H1 (cell line): ENCODE data around the gene GJD4. TPM values are rescaled to one million over a fixed set of nuclear protein-coding genes. Genes with fewer than 3 reads are reported as not detected.

Experiments used
- CTCF ChIA-PET: fragments of 300-600 bp; sonication (Branson Sonifier 250); formaldehyde crosslinking; loops from one replicate; lab custom pipeline; 2021; ENCODE audit not compliant: partially characterized antibody; lab: Charles Lee
- POLR2A ChIA-PET: fragments of 300-600 bp; sonication (Branson Sonifier 250); formaldehyde crosslinking; loops from one replicate; lab custom pipeline; 2021; ENCODE audit warnings: inconsistent platforms; ENCODE audit not compliant: partially characterized antibody; lab: Charles Lee
- DNase-seq, 2 experiments: peaks; one replicate each; pipeline versions ENCODE4 v3.0.0 to v3.0.0-alpha.2; 2010 to 2022; ENCODE audit warnings: low spot score in 2 of 2, low read depth in 1 of 2, mixed read lengths in 1 of 2
- FAIRE-seq: peaks from 2 replicates; lab custom pipeline; 2011; peaks lifted over from hg19 to GRCh38; lab: Jason Lieb, UNC
- H2AFZ ChIP-seq: 2 replicates; pipeline ENCODE4 v1.8.1; 2012; ENCODE audit warnings: low read length, inconsistent platforms
- H2AK5ac ChIP-seq: 2 replicates; pipeline ENCODE4 v1.6.1; 2013; ENCODE audit warnings: low read depth, low read length
- H2BK120ac ChIP-seq: replicated peaks from 2 replicates; pipeline ENCODE3; 2013; ENCODE audit warnings: low read depth, low read length, inconsistent platforms
- H2BK12ac ChIP-seq: 2 replicates; pipeline ENCODE4 v1.6.1; 2013; ENCODE audit warnings: low read depth, low read length
- H2BK15ac ChIP-seq: 2 replicates; pipeline ENCODE4 v1.6.1; 2013; ENCODE audit warnings: low read length
- H2BK20ac ChIP-seq: 2 replicates; pipeline ENCODE4 v1.6.1; 2013; ENCODE audit warnings: low read length
- H2BK5ac ChIP-seq: 2 replicates; pipeline ENCODE4 v1.6.1; 2013; ENCODE audit warnings: low read depth, low read length
- H3K14ac ChIP-seq: 2 replicates; pipeline ENCODE4 v1.6.1; 2013; ENCODE audit warnings: inconsistent platforms; ENCODE audit not compliant: insufficient read length
- H3K18ac ChIP-seq: 2 replicates; pipeline ENCODE4 v1.6.1; 2013; ENCODE audit warnings: low read length; ENCODE audit errors: extremely low read depth
- H3K23ac ChIP-seq: 2 replicates; pipeline ENCODE4 v1.6.1; 2013; ENCODE audit warnings: inconsistent platforms; ENCODE audit not compliant: insufficient read length
- H3K23me2 ChIP-seq: 2 replicates; pipeline ENCODE4 v1.6.1; 2013; ENCODE audit warnings: low read depth, low read length
- H3K27ac ChIP-seq: 2 replicates; pipeline ENCODE4 v1.6.1; 2011; ENCODE audit warnings: low read depth, low read length, inconsistent platforms
- H3K27me3 ChIP-seq, 4 experiments: replicated peaks in 1 of 4; 1 replicate in 1 of 4; 2 replicates in 3 of 4; pipeline versions ENCODE4 v1.6.1 to v1.8.1; 2011 to 2013; ENCODE audit warnings: low read length in 3 of 4, mild to moderate bottlenecking in 3 of 4, inconsistent platforms in 2 of 4, mixed read lengths in 2 of 4, moderate library complexity in 1 of 4; ENCODE audit not compliant: control insufficient read depth in 3 of 4, insufficient read depth in 3 of 4; ENCODE audit errors: extremely low read depth in 1 of 4
- H3K36me3 ChIP-seq, 4 experiments: 2 replicates each; pipeline versions ENCODE4 v1.6.1 to v1.8.1; 2011 to 2013; ENCODE audit warnings: mild to moderate bottlenecking in 4 of 4, low read length in 3 of 4, moderate library complexity in 2 of 4, control low read depth in 1 of 4, inconsistent platforms in 1 of 4; ENCODE audit not compliant: insufficient read depth in 4 of 4, control insufficient read depth in 2 of 4
- H3K4ac ChIP-seq: replicated peaks from 2 replicates; pipeline ENCODE3; 2013; ENCODE audit warnings: low read length, low read depth, mixed read lengths, inconsistent platforms; ENCODE audit not compliant: insufficient read length
- H3K4me1 ChIP-seq, 4 experiments: replicated peaks in 1 of 4; 1 replicate in 1 of 4; 2 replicates in 3 of 4; pipeline versions ENCODE4 v1.6.1 to v1.8.1; 2011 to 2013; ENCODE audit warnings: low read length in 3 of 4, inconsistent platforms in 2 of 4, mixed read lengths in 1 of 4; ENCODE audit not compliant: insufficient read depth in 4 of 4, control insufficient read depth in 3 of 4
- H3K4me2 ChIP-seq, 2 experiments: 2 replicates each; pipeline versions ENCODE4 v1.6.1 to v1.8.1; 2011 to 2013; ENCODE audit warnings: low read depth in 2 of 2, low read length in 2 of 2, control low read depth in 1 of 2, inconsistent platforms in 1 of 2, mild to moderate bottlenecking in 1 of 2; ENCODE audit not compliant: insufficient read depth in 1 of 2
- H3K4me3 ChIP-seq, 4 experiments: fragments of 200-600, 300-600 bp in 1 of 4; sonication (generic), shearing (Covaris generic), sonication (Bioruptor Twin) in 1 of 4; 2 replicates each; pipeline versions ENCODE4 v1.5.1 to v1.8.1; 2011 to 2016; ENCODE audit warnings: low read length in 4 of 4, low read depth in 3 of 4, control low read depth in 2 of 4, inconsistent platforms in 2 of 4, mild to moderate bottlenecking in 2 of 4, mixed read lengths in 1 of 4, moderate library complexity in 1 of 4; ENCODE audit not compliant: insufficient read depth in 2 of 4; ENCODE audit errors: extremely low read depth in 1 of 4
- H3K56ac ChIP-seq: replicated peaks from 2 replicates; pipeline ENCODE3; 2013; ENCODE audit warnings: low read depth, mild to moderate bottlenecking, mixed read lengths, low read length, inconsistent platforms; ENCODE audit not compliant: insufficient read length
- H3K79me1 ChIP-seq: 2 replicates; pipeline ENCODE4 v1.6.1; 2013; ENCODE audit warnings: low read depth, low read length, control low read depth
- H3K79me2 ChIP-seq, 2 experiments: 2 replicates each; pipeline versions ENCODE4 v1.6.1 to v1.8.1; 2012 to 2013; ENCODE audit warnings: low read length in 2 of 2, mild to moderate bottlenecking in 2 of 2, inconsistent platforms in 1 of 2; ENCODE audit not compliant: insufficient read depth in 2 of 2, control insufficient read depth in 1 of 2
- H3K9ac ChIP-seq, 4 experiments: replicated peaks in 1 of 4; 1 replicate in 1 of 4; 2 replicates in 3 of 4; pipeline versions ENCODE4 v1.6.1 to v1.8.1; 2011 to 2013; ENCODE audit warnings: low read depth in 3 of 4, low read length in 3 of 4, control low read depth in 2 of 4, mild to moderate bottlenecking in 2 of 4, moderate library complexity in 2 of 4, inconsistent platforms in 1 of 4; ENCODE audit errors: extremely low read depth in 1 of 4
- H3K9me3 ChIP-seq, 2 experiments: 2 replicates each; pipeline versions ENCODE4 v1.6.1 to v1.8.1; 2012 to 2013; ENCODE audit warnings: mild to moderate bottlenecking in 2 of 2, moderate library complexity in 2 of 2, control low read depth in 1 of 2, inconsistent platforms in 1 of 2, low read depth in 1 of 2, low read length in 1 of 2, mixed read lengths in 1 of 2; ENCODE audit not compliant: insufficient read depth in 2 of 2
- H4K20me1 ChIP-seq, 2 experiments: replicated peaks in 1 of 2; 2 replicates each; pipeline versions ENCODE3 to v1.8.1; 2011 to 2013; ENCODE audit warnings: inconsistent platforms in 2 of 2, low read length in 2 of 2, mild to moderate bottlenecking in 1 of 2; ENCODE audit not compliant: insufficient read depth in 2 of 2, control insufficient read depth in 1 of 2
- H4K5ac ChIP-seq: 2 replicates; pipeline ENCODE4 v1.6.1; 2013; ENCODE audit warnings: low read length, low read depth, mixed read lengths, inconsistent platforms; ENCODE audit not compliant: insufficient read length
- H4K8ac ChIP-seq: 2 replicates; pipeline ENCODE4 v1.8.0; 2013; ENCODE audit warnings: mild to moderate bottlenecking, moderate library complexity, low read length, inconsistent platforms; ENCODE audit not compliant: insufficient read depth; ENCODE audit errors: extremely low read depth
- H4K91ac ChIP-seq: replicated peaks from 2 replicates; pipeline ENCODE3; 2013; ENCODE audit warnings: low read length, mixed read lengths, inconsistent platforms; ENCODE audit not compliant: insufficient read length
- CREB1 ChIP-seq: IDR thresholded peaks from 2 replicates; pipeline ENCODE4 v1.6.1; 2012; ENCODE audit warnings: inconsistent platforms
- JUN ChIP-seq: IDR thresholded peaks from 2 replicates; pipeline ENCODE4 v1.6.1; 2011; ENCODE audit warnings: low read depth, mild to moderate bottlenecking, improper control_type of control experiment, low read length
- MAX ChIP-seq: IDR thresholded peaks from 2 replicates; pipeline ENCODE4 v1.6.1; 2012; ENCODE audit warnings: inconsistent platforms
- RFX5 ChIP-seq: IDR thresholded peaks from 2 replicates; pipeline ENCODE4 v1.6.1; 2011; ENCODE audit warnings: low read depth, low read length, improper control_type of control experiment, borderline replicate concordance
- SIN3A ChIP-seq, 2 experiments: IDR thresholded peaks in 1 of 2; conservative IDR thresholded peaks in 1 of 2; 2 replicates each; pipeline ENCODE4 v1.6.1; 2011 to 2012; ENCODE audit warnings: low read length in 2 of 2, improper control_type of control experiment in 1 of 2, low read depth in 1 of 2, mild to moderate bottlenecking in 1 of 2
- WGBS, 2 experiments: shearing (Covaris generic) in 1 of 2; methylation state at CpG; one replicate each; pipeline versions ENCODE4 v1.1.6 to v1.1.7; 2013 to 2015; ENCODE audit warnings: low lambda C conversion rate in 2 of 2, mixed read lengths in 2 of 2, inconsistent platforms in 1 of 2, low coverage in 1 of 2, missing lambda C conversion rate in 1 of 2; ENCODE audit not compliant: insufficient replicate concordance in 2 of 2, insufficient coverage in 1 of 2, insufficient read length in 1 of 2; ENCODE audit errors: extremely low coverage in 1 of 2, missing lambda C conversion rate in 1 of 2; 5-methylcytosine and 5-hydroxymethylcytosine counted together
- polyA plus RNA-seq, 7 experiments: library from polyadenylated mRNA; depleted of rRNA in 3 of 7; stranded (reverse) in 5 of 7; unstranded in 2 of 7; fragments of >200 nt in 5 of 7; fragments of 200-250 nt in 2 of 7; gene quantifications; 1 replicate in 5 of 7; 2 replicates in 1 of 7; 4 replicates in 1 of 7; pipeline versions ENCODE4 v1.2.1 to v1.2.3, GENCODE V29; 2011 to 2013; ENCODE audit warnings: missing spikeins in 2 of 7, mixed read lengths in 2 of 7
- total RNA-seq: library from RNA; stranded (reverse); fragmentation: NEBNext Ultra II Directional; extraction: Animal tissue kit (Norgen Biotek cat#: 25700); gene quantifications from 2 replicates; pipeline ENCODE4 v1.2.1, GENCODE V29; 2021

The GJD4 gene
- total and polyA plus RNA-seq, 2 of the 8 experiments (the other 6 are each of a cell fraction or from before 2014, with no cell fraction given): not detected

GRCh38 chr10:35657621-35658020 lies 52.5 kb downstream of the GJD4 start:
- TF ChIP-seq JUN: no peak
- TF ChIP-seq SIN3A (conservative IDR thresholded peaks at IDR 0.05 in 1 of 2, IDR thresholded peaks at IDR 0.05 in 1 of 2; ENCODE audit: low read depth in 1 of 2, low read length in 2 of 2): no peak
- no peak for TF ChIP-seq MAX
- TF ChIP-seq RFX5: no peak
- TF ChIP-seq CREB1: no peak
- no peaks in the 10 kb centered on the region for H3K27me3 ChIP-seq
- H3K9me3 ChIP-seq: no peaks in the 10 kb centered on the region
- H4K91ac ChIP-seq: no peak overlapping the region
- no peak overlapping the region for H4K5ac ChIP-seq
- no peaks in the 10 kb centered on the region for H3K36me3 ChIP-seq
- peak; percentile 28 for FAIRE-seq
- H3K79me2 ChIP-seq: no peaks in the 10 kb centered on the region
- H2BK20ac ChIP-seq: no peak overlapping the region
- no peak for DNase-seq
- H3K23me2 ChIP-seq: no peaks in the 10 kb centered on the region
- H2BK120ac ChIP-seq: no peak overlapping the region
- H3K27ac ChIP-seq: no peak overlapping the region
- no peak overlapping the region for H2AFZ ChIP-seq
- no peaks in the 10 kb centered on the region for H3K79me1 ChIP-seq
- H3K23ac ChIP-seq: no peak overlapping the region
- H2BK15ac ChIP-seq: no peak overlapping the region
- no peak overlapping the region for H2BK5ac ChIP-seq
- peaks cover 0 to 7% (median 4%) of the 10 kb centered on the region in 4 experiments; a peak in 2 of 7 replicates for H3K4me1 ChIP-seq
- no peak overlapping the region for H3K4ac ChIP-seq
- CTCF ChIA-PET: no interaction called here
- H3K4me3 ChIP-seq: no peak overlapping the region
- H3K4me2 ChIP-seq: no peak overlapping the region
- H3K14ac ChIP-seq: no peak overlapping the region
- WGBS, 2 experiments: 62% methylated on average over 5 of the region's 5 CpGs; no CpG with 5 or more reads in 1 of the 2 experiments
- H3K18ac ChIP-seq: no peak overlapping the region
- peaks cover 0 to 1% of the 10 kb centered on the region in 2 experiments for H4K20me1 ChIP-seq
- no peak overlapping the region for H4K8ac ChIP-seq
- POLR2A ChIA-PET: no interaction called here
- H2AK5ac ChIP-seq: no peak overlapping the region
- no peak overlapping the region for H3K56ac ChIP-seq
- no peak overlapping the region for H2BK12ac ChIP-seq
- H3K9ac ChIP-seq: no peak overlapping the region
